HTR-8/SVneo (cell line): Measurements from ENCODE around the gene EIF3I.
"Not testable (repeated sequence)": the region's sequence is repeated elsewhere in the genome, so short reads cannot be mapped to it uniquely, and the experiment has no call there.

Experiments
- DNase-seq: peaks from one replicate; pipeline ENCODE4 v3.0.0; 2011; ENCODE audit warnings: low spot score, mixed read lengths; ENCODE audit not compliant: insufficient read length
- FAIRE-seq: peaks from 2 replicates; lab custom pipeline; 2011; peaks lifted over from hg19 to GRCh38; lab: Jason Lieb, UNC

EIF3I gene

GRCh38 chr1:32257227-32257508 is 35.0 kb downstream of the EIF3I start:
- FAIRE-seq = no peak
- no peak for DNase-seq

GRCh38 chr1:32263236-32263593 is 41.0 kb downstream of the EIF3I start:
- FAIRE-seq, DNase-seq: not testable (repeated sequence)

- DNase-seq = no peak
These were observed 41.5 kb downstream of the EIF3I start for GRCh38 chr1:32263744-32264143.

GRCh38 chr1:32265846-32266245 is 43.6 kb downstream of the EIF3I start:
- FAIRE-seq (no peak), DNase-seq (no peak)

More at GRCh38 chr1:32263744-32264143, 41.5 kb downstream of the EIF3I start:
- no peak for FAIRE-seq

- FAIRE-seq (no peak), DNase-seq (no peak)
These were observed 44.8 kb downstream of the EIF3I start for GRCh38 chr1:32266921-32267591.

- no peak for FAIRE-seq
These were observed 47.5 kb downstream of the EIF3I start for GRCh38 chr1:32269744-32270143.

GRCh38 chr1:32272557-32273390 is 50.6 kb downstream of the EIF3I start:
- FAIRE-seq (peak; percentile 87), DNase-seq (no peak)

More at GRCh38 chr1:32269744-32270143, 47.5 kb downstream of the EIF3I start:
- no peak for DNase-seq

GRCh38 chr1:32273391-32274208 is 51.4 kb downstream of the EIF3I start:
- no peak for FAIRE-seq
- peak; percentile 49 for DNase-seq

GRCh38 chr1:32274646-32275340 is 52.6 kb downstream of the EIF3I start:
- DNase-seq = no peak
- no peak for FAIRE-seq

- FAIRE-seq (no peak), DNase-seq (no peak)
These were observed 53.2 kb downstream of the EIF3I start for GRCh38 chr1:32275424-32275823.

- DNase-seq = no peak
- no peak for FAIRE-seq
These were observed 54.0 kb downstream of the EIF3I start for GRCh38 chr1:32276032-32276782.
